T-helper 2 cell treated with Interferon-gamma antibody and Interleukin-4, amounts not matched to agents 5 μg/mL and 100 μg/mL, for 36 hours (primary cell): Measurements from ENCODE around the gene COX6B2.

Experiments
- DNase-seq: peaks from one replicate; pipeline ENCODE4 v3.0.0; 2021; ENCODE audit warnings: low spot score
- H3K27ac Mint-ChIP-seq: one replicate; pipeline ENCODE4 v1.8.0; 2021; ENCODE audit warnings: mild to moderate bottlenecking, mixed read lengths
- H3K27me3 Mint-ChIP-seq: one replicate; pipeline ENCODE4 v1.8.0; 2021; ENCODE audit warnings: low read depth, mixed read lengths
- H3K36me3 Mint-ChIP-seq: one replicate; pipeline ENCODE4 v1.8.0; 2021; ENCODE audit warnings: low read depth, mixed read lengths
- H3K4me1 Mint-ChIP-seq: one replicate; pipeline ENCODE4 v1.8.0; 2021; ENCODE audit warnings: low read depth, mixed read lengths
- H3K4me3 Mint-ChIP-seq: one replicate; pipeline ENCODE4 v1.8.0; 2022; ENCODE audit warnings: mild to moderate bottlenecking, moderate library complexity, mixed read lengths
- H3K9me3 Mint-ChIP-seq: one replicate; pipeline ENCODE4 v1.8.0; 2021; ENCODE audit warnings: mixed read lengths

The COX6B2 gene

GRCh38 chr19:55386493-55386971 is 32.0 kb upstream of the COX6B2 start:
- Mint-ChIP-seq H3K27me3 (no peaks in the 10 kb centered on the region), H3K9me3 (no peaks in the 10 kb centered on the region), H3K36me3 (peaks cover 59% of the 10 kb centered on the region), H3K4me1 (peaks cover 41% of the 10 kb centered on the region), H3K4me3 (peak overlapping the region; percentile 99), H3K27ac (peak overlapping the region; percentile 98)
- peak; percentile 39 for DNase-seq

- Mint-ChIP-seq H3K4me3 (peak within 1 kb of the TSS; percentile 99), H3K27ac (peak within 1 kb of the TSS; percentile 98), H3K9me3 (no peaks in the 10 kb centered on the region), H3K36me3 (peaks cover 60% of the 10 kb centered on the region), H3K4me1 (peaks cover 41% of the 10 kb centered on the region), H3K27me3 (no peaks in the 10 kb centered on the region)
- peak; percentile 98 for DNase-seq
These were observed 31.4 kb upstream of the COX6B2 start, which contains the start of gene RPL28 for GRCh38 chr19:55385724-55386492. TSS of gene RPL28 (plus strand) at chr19:55385932. CDS start at chr19:55386358, 426 bp downstream.

GRCh38 chr19:55384920-55385723 is 30.6 kb upstream of the COX6B2 start:
- Mint-ChIP-seq H3K4me1 (peaks cover 37% of the 10 kb centered on the region), H3K27ac (peak overlapping the region; percentile 98), H3K27me3 (no peaks in the 10 kb centered on the region), H3K36me3 (peaks cover 54% of the 10 kb centered on the region), H3K4me3 (peak overlapping the region; percentile 99), H3K9me3 (no peaks in the 10 kb centered on the region)
- DNase-seq, result peak; percentile 94

- peak within 1 kb of the TSS; percentile 98 for H3K27ac Mint-ChIP-seq
- H3K9me3 Mint-ChIP-seq, result no peaks in the 10 kb centered on the region
- peak within 1 kb of the TSS; percentile 99 for H3K4me3 Mint-ChIP-seq
- H3K36me3 Mint-ChIP-seq, result peaks cover 47% of the 10 kb centered on the region
- peaks cover 33% of the 10 kb centered on the region for H3K4me1 Mint-ChIP-seq
- no peaks in the 10 kb centered on the region for H3K27me3 Mint-ChIP-seq
- DNase-seq, result peak; percentile 49
These were observed 29.8 kb upstream of the COX6B2 start, which contains the start of gene TMEM238 for GRCh38 chr19:55384131-55384919. TSS of gene TMEM238 (minus strand) at chr19:55384292. CDS start at chr19:55384259, 33 bp downstream.

- Mint-ChIP-seq H3K4me1 (peaks cover 33% of the 10 kb centered on the region), H3K27ac (peak overlapping the region; percentile 92)
These were observed 29.0 kb upstream of the COX6B2 start for GRCh38 chr19:55383279-55384130.

GRCh38 chr19:55382522-55383054 is 28.1 kb upstream of the COX6B2 start:
- peak overlapping the region; percentile 92 for H3K27ac Mint-ChIP-seq

More at GRCh38 chr19:55383279-55384130, 29.0 kb upstream of the COX6B2 start:
- Mint-ChIP-seq H3K4me3 (peak overlapping the region; percentile 90), H3K9me3 (no peaks in the 10 kb centered on the region), H3K36me3 (peaks cover 41% of the 10 kb centered on the region), H3K27me3 (no peaks in the 10 kb centered on the region)
- peak; percentile 47 for DNase-seq

GRCh38 chr19:55382013-55382412 is 27.5 kb upstream of the COX6B2 start:
- Mint-ChIP-seq H3K4me1 (peaks cover 27% of the 10 kb centered on the region), H3K27ac (peak overlapping the region; percentile 69), H3K36me3 (peaks cover 27% of the 10 kb centered on the region), H3K4me3 (peak overlapping the region; percentile 90), H3K27me3 (no peaks in the 10 kb centered on the region), H3K9me3 (no peaks in the 10 kb centered on the region)
- no peak for DNase-seq

More at GRCh38 chr19:55382522-55383054, 28.1 kb upstream of the COX6B2 start:
- H3K9me3 Mint-ChIP-seq, result no peaks in the 10 kb centered on the region
- peaks cover 33% of the 10 kb centered on the region for H3K36me3 Mint-ChIP-seq
- no peaks in the 10 kb centered on the region for H3K27me3 Mint-ChIP-seq
- peak overlapping the region; percentile 90 for H3K4me3 Mint-ChIP-seq
- peaks cover 32% of the 10 kb centered on the region for H3K4me1 Mint-ChIP-seq
- no peak for DNase-seq

- H3K9me3 Mint-ChIP-seq, result no peaks in the 10 kb centered on the region
- H3K4me3 Mint-ChIP-seq, result no peak overlapping the region
- H3K27me3 Mint-ChIP-seq, result no peaks in the 10 kb centered on the region
- H3K4me1 Mint-ChIP-seq, result peaks cover 14% of the 10 kb centered on the region
- H3K27ac Mint-ChIP-seq, result no peak overlapping the region
- no peak for DNase-seq
- H3K36me3 Mint-ChIP-seq, result peaks cover 11% of the 10 kb centered on the region
These were observed 24.7 kb upstream of the COX6B2 start for GRCh38 chr19:55379174-55379573.

- H3K4me3 Mint-ChIP-seq, result no peak overlapping the region
- H3K27ac Mint-ChIP-seq, result no peak overlapping the region
- H3K36me3 Mint-ChIP-seq, result peaks cover 11% of the 10 kb centered on the region
- no peaks in the 10 kb centered on the region for H3K9me3 Mint-ChIP-seq
- DNase-seq, result no peak
- peaks cover 7% of the 10 kb centered on the region for H3K27me3 Mint-ChIP-seq
- peaks cover 9% of the 10 kb centered on the region for H3K4me1 Mint-ChIP-seq
These were observed 23.0 kb upstream of the COX6B2 start for GRCh38 chr19:55377356-55378131.

- Mint-ChIP-seq H3K36me3 (peaks cover under 1% of the 10 kb centered on the region), H3K27me3 (peaks cover 15% of the 10 kb centered on the region), H3K27ac (no peak within 1 kb of the TSS), H3K4me3 (no peak within 1 kb of the TSS), H3K9me3 (no peaks in the 10 kb centered on the region), H3K4me1 (no peaks in the 10 kb centered on the region)
- no peak for DNase-seq
These were observed 21.9 kb upstream of the COX6B2 start, which contains the start of gene TMEM190 for GRCh38 chr19:55376241-55376933. TSS of gene TMEM190 (plus strand) at chr19:55376826. CDS start at chr19:55376854, 28 bp downstream.

GRCh38 chr19:55373993-55374757 is 19.7 kb upstream of the COX6B2 start:
- Mint-ChIP-seq H3K9me3 (no peaks in the 10 kb centered on the region), H3K4me3 (no peak overlapping the region), H3K4me1 (no peaks in the 10 kb centered on the region), H3K36me3 (no peaks in the 10 kb centered on the region), H3K27me3 (peaks cover 31% of the 10 kb centered on the region), H3K27ac (no peak overlapping the region)
- DNase-seq, result no peak
